HG03460 (cell line): ENCODE results near the gene RPRD1B.

Experiments used
- ATAC-seq: cut with Tn5 transposase; IDR thresholded peaks from one replicate; pipeline ENCODE4 v1.9.1; 2021; ENCODE audit not compliant: unreplicated experiment

RPRD1B gene

GRCh38 chr20:38034961-38035360 lies 1.4 kb downstream of the RPRD1B start:
- no peak for ATAC-seq

- ATAC-seq: no peak
Measured at GRCh38 chr20:38036366-38036765, 2.8 kb downstream of the RPRD1B start.

- no peak for ATAC-seq
Measured at GRCh38 chr20:38040276-38040675, 6.7 kb downstream of the RPRD1B start.

GRCh38 chr20:38043512-38044300 lies 10.2 kb downstream of the RPRD1B start:
- ATAC-seq: no peak

- no peak for ATAC-seq
Measured at GRCh38 chr20:38044685-38045084, 11.1 kb downstream of the RPRD1B start.

- no peak for ATAC-seq
Measured at GRCh38 chr20:38046572-38046971, 13.0 kb downstream of the RPRD1B start.

- ATAC-seq: no peak
Measured at GRCh38 chr20:38049800-38050199, 16.3 kb downstream of the RPRD1B start.

- ATAC-seq: no peak
Measured at GRCh38 chr20:38050686-38051085, 17.1 kb downstream of the RPRD1B start.

- no peak for ATAC-seq
Measured at GRCh38 chr20:38052870-38053269, 19.3 kb downstream of the RPRD1B start.

- ATAC-seq: no peak
Measured at GRCh38 chr20:38054647-38055046, 21.1 kb downstream of the RPRD1B start.

- ATAC-seq: no peak
Measured at GRCh38 chr20:38055294-38055693, 21.7 kb downstream of the RPRD1B start.

GRCh38 chr20:38055848-38056247 lies 22.3 kb downstream of the RPRD1B start:
- no peak for ATAC-seq

- peak; percentile 58 for ATAC-seq
Measured at GRCh38 chr20:38057351-38057972, 23.9 kb downstream of the RPRD1B start.

GRCh38 chr20:38059832-38060231 lies 26.3 kb downstream of the RPRD1B start:
- ATAC-seq: no peak

- no peak for ATAC-seq
Measured at GRCh38 chr20:38060536-38060935, 27.0 kb downstream of the RPRD1B start.

GRCh38 chr20:38061109-38061508 lies 27.6 kb downstream of the RPRD1B start:
- ATAC-seq: no peak

GRCh38 chr20:38062890-38063289 lies 29.3 kb downstream of the RPRD1B start:
- no peak for ATAC-seq

GRCh38 chr20:38063911-38064530 lies 30.5 kb downstream of the RPRD1B start:
- no peak for ATAC-seq

- ATAC-seq: no peak
Measured at GRCh38 chr20:38065764-38066375, 32.3 kb downstream of the RPRD1B start.

GRCh38 chr20:38066969-38067716 lies 33.6 kb downstream of the RPRD1B start:
- no peak for ATAC-seq
